H9 (cell line): ENCODE results near the gene METTL17. TPM values are rescaled to one million over a fixed set of nuclear protein-coding genes. Genes with fewer than 3 reads are reported as not detected.

Experiments
- DNase-seq: peaks from one replicate; pipeline ENCODE4 v3.0.0-alpha.2; 2017
- H2AFZ ChIP-seq: one replicate; pipeline ENCODE4 v1.6.1; 2013; ENCODE audit warnings: mild to moderate bottlenecking, low read length, control low read depth, moderate library complexity
- H2AK5ac ChIP-seq: 2 replicates; pipeline ENCODE4 v1.6.1; 2013; ENCODE audit warnings: low read length, control low read depth, mixed read lengths; ENCODE audit not compliant: insufficient read length
- H2BK120ac ChIP-seq: one replicate; pipeline ENCODE4 v1.6.1; 2013; ENCODE audit warnings: low read depth, mild to moderate bottlenecking, low read length, control low read depth, inconsistent platforms; ENCODE audit not compliant: poor library complexity, severe bottlenecking
- H2BK12ac ChIP-seq: 2 replicates; pipeline ENCODE4 v1.6.1; 2013; ENCODE audit warnings: low read length, control low read depth, mixed read lengths, low read depth; ENCODE audit not compliant: insufficient read length
- H2BK15ac ChIP-seq: 2 replicates; pipeline ENCODE4 v1.6.1; 2013; ENCODE audit warnings: low read depth, low read length, control low read depth
- H2BK20ac ChIP-seq: one replicate; pipeline ENCODE4 v1.6.1; 2013; ENCODE audit warnings: low read depth, mild to moderate bottlenecking, low read length, control low read depth, inconsistent platforms; ENCODE audit not compliant: poor library complexity, severe bottlenecking
- H2BK5ac ChIP-seq: 2 replicates; pipeline ENCODE4 v1.6.1; 2013; ENCODE audit warnings: low read length, control low read depth, mixed read lengths; ENCODE audit not compliant: insufficient read length
- H3K14ac ChIP-seq: 2 replicates; pipeline ENCODE4 v1.6.1; 2013; ENCODE audit warnings: low read length, control low read depth; ENCODE audit not compliant: insufficient read depth
- H3K18ac ChIP-seq: 2 replicates; pipeline ENCODE4 v1.6.1; 2013; ENCODE audit warnings: low read depth, mild to moderate bottlenecking, mixed read lengths, low read length, control low read depth; ENCODE audit not compliant: insufficient read length
- H3K23ac ChIP-seq: 2 replicates; pipeline ENCODE4 v1.6.1; 2013; ENCODE audit warnings: low read length, control low read depth, mixed read lengths, low read depth; ENCODE audit not compliant: insufficient read length
- H3K23me2 ChIP-seq: 2 replicates; pipeline ENCODE4 v1.6.1; 2013; ENCODE audit warnings: low read depth, mild to moderate bottlenecking, mixed read lengths, low read length, control low read depth; ENCODE audit not compliant: insufficient read length, poor library complexity, severe bottlenecking
- H3K27ac ChIP-seq: 2 replicates; pipeline ENCODE4 v1.5.1; 2013; ENCODE audit warnings: low read length, control low read depth, mixed read lengths, low read depth; ENCODE audit not compliant: insufficient read length
- H3K27me3 ChIP-seq: 2 replicates; pipeline ENCODE4 v1.6.1; 2013; ENCODE audit warnings: low read length, control low read depth, inconsistent platforms; ENCODE audit not compliant: insufficient read depth
- H3K4ac ChIP-seq: 2 replicates; pipeline ENCODE4 v1.6.1; 2013; ENCODE audit warnings: low read depth, mild to moderate bottlenecking, control low read depth, inconsistent platforms, low read length, moderate library complexity
- H3K4me1 ChIP-seq: 2 replicates; pipeline ENCODE4 v1.6.1; 2013; ENCODE audit warnings: low read length, control low read depth, inconsistent platforms; ENCODE audit not compliant: insufficient read depth
- H3K4me2 ChIP-seq: 2 replicates; pipeline ENCODE4 v1.6.1; 2013; ENCODE audit warnings: low read length, control low read depth, mixed read lengths; ENCODE audit not compliant: insufficient read length, insufficient read depth
- H3K56ac ChIP-seq: 2 replicates; pipeline ENCODE4 v1.6.1; 2013; ENCODE audit warnings: low read depth, mild to moderate bottlenecking, mixed read lengths, low read length, control low read depth; ENCODE audit not compliant: insufficient read length
- H3K79me1 ChIP-seq: 2 replicates; pipeline ENCODE4 v1.6.1; 2013; ENCODE audit warnings: low read depth, mild to moderate bottlenecking, moderate library complexity, low read length, control low read depth, inconsistent platforms; ENCODE audit not compliant: insufficient read depth, poor library complexity, severe bottlenecking
- H3K79me2 ChIP-seq: 2 replicates; pipeline ENCODE4 v1.6.1; 2013; ENCODE audit warnings: low read length, control low read depth, inconsistent platforms; ENCODE audit not compliant: insufficient read depth
- H3K9ac ChIP-seq: 2 replicates; pipeline ENCODE4 v1.6.1; 2013; ENCODE audit warnings: low read length, control low read depth, mixed read lengths; ENCODE audit not compliant: insufficient read length; ENCODE audit errors: extremely low read depth
- H3K9me3 ChIP-seq: one replicate; pipeline ENCODE4 v1.6.1; 2013; ENCODE audit warnings: low read depth, low read length, inconsistent platforms; ENCODE audit not compliant: control insufficient read depth
- H3T11ph ChIP-seq: one replicate; pipeline ENCODE4 v1.6.1; 2013; ENCODE audit warnings: mild to moderate bottlenecking, low read length, control low read depth, inconsistent platforms
- H4K20me1 ChIP-seq: one replicate; pipeline ENCODE4 v1.6.1; 2013; ENCODE audit not compliant: control insufficient read depth, insufficient read length, insufficient read depth
- H4K5ac ChIP-seq: 2 replicates; pipeline ENCODE4 v1.6.1; 2013; ENCODE audit warnings: low read depth, mild to moderate bottlenecking, mixed read lengths, low read length, control low read depth; ENCODE audit not compliant: insufficient read length
- H4K8ac ChIP-seq: replicated peaks from 2 replicates; pipeline ENCODE4 v1.6.1; 2013; ENCODE audit warnings: low read length, control low read depth, mixed read lengths, low read depth; ENCODE audit not compliant: insufficient read length
- H4K91ac ChIP-seq: 2 replicates; pipeline ENCODE4 v1.6.1; 2013; ENCODE audit warnings: low read depth, mild to moderate bottlenecking, moderate library complexity, mixed read lengths, low read length, control low read depth; ENCODE audit not compliant: insufficient read length
- H3K27ac Mint-ChIP-seq, 3 experiments: 2 replicates in 2 of 3; 3 replicates in 1 of 3; pipeline ENCODE4 v1.8.0; 2020 to 2021; ENCODE audit warnings: mixed read lengths in 3 of 3, mild to moderate bottlenecking in 1 of 3, moderate library complexity in 1 of 3
- H3K27me3 Mint-ChIP-seq: 2 replicates; pipeline ENCODE4 v1.8.0; 2021; ENCODE audit warnings: low read depth, mild to moderate bottlenecking, moderate library complexity, mixed read lengths
- H3K36me3 Mint-ChIP-seq, 3 experiments: 2 replicates in 2 of 3; 3 replicates in 1 of 3; pipeline ENCODE4 v1.8.0; 2020 to 2021; ENCODE audit warnings: low read depth in 3 of 3, mixed read lengths in 3 of 3; ENCODE audit not compliant: insufficient read depth in 1 of 3
- H3K4me1 Mint-ChIP-seq, 2 experiments: 2 replicates each; pipeline ENCODE4 v1.8.0; 2020; ENCODE audit warnings: mixed read lengths in 2 of 2
- H3K4me3 Mint-ChIP-seq, 2 experiments: 2 replicates in 1 of 2; 3 replicates in 1 of 2; pipeline ENCODE4 v1.8.0; 2020 to 2021; ENCODE audit warnings: mild to moderate bottlenecking in 2 of 2, mixed read lengths in 2 of 2, moderate library complexity in 1 of 2
- H3K9me3 Mint-ChIP-seq, 2 experiments: 2 replicates in 1 of 2; 3 replicates in 1 of 2; pipeline ENCODE4 v1.8.0; 2020; ENCODE audit warnings: mild to moderate bottlenecking in 2 of 2, mixed read lengths in 2 of 2, moderate library complexity in 1 of 2
- CTCF ChIP-seq: fragments of 200-600 bp; sonication (generic); conservative IDR thresholded peaks from 3 replicates; pipeline ENCODE4 v1.8.0; 2021; ENCODE audit warnings: antibody characterized with exemption, mild to moderate bottlenecking
- whole genome bisulfite sequencing: extraction: QIAGEN DNeasy Blood & Tissue Kit; methylation state at CpG from one replicate; pipeline ENCODE4 v1.1.7; 2013; ENCODE audit warnings: missing lambda C conversion rate, low lambda C conversion rate, mixed read lengths; ENCODE audit not compliant: insufficient read length; ENCODE audit errors: extremely low coverage; 5-methylcytosine and 5-hydroxymethylcytosine counted together
- total RNA-seq: library from RNA; stranded (reverse); gene quantifications from 2 replicates; pipeline ENCODE4 v1.2.1, GENCODE V29; 2021

Gene METTL17
- total RNA-seq, 1 experiment from 2014 or later = 81.4 TPM

GRCh38 chr14:21026988-21027315 is 37.2 kb downstream of the METTL17 start:
- H3K14ac ChIP-seq = no peak overlapping the region
- no peak overlapping the region for H2AK5ac ChIP-seq
- H3K79me1 ChIP-seq = no peaks in the 10 kb centered on the region
- peaks cover 0 to 2% (median 1%) of the 10 kb centered on the region in 3 experiments; a peak in 1 of 7 replicates for H3K36me3 Mint-ChIP-seq
- H2BK5ac ChIP-seq = no peak overlapping the region
- no peak for DNase-seq
- no peak overlapping the region for H2BK12ac ChIP-seq
- H2BK15ac ChIP-seq = no peak overlapping the region
- no peak overlapping the region for H2BK20ac ChIP-seq
- H3K4ac ChIP-seq = no peak overlapping the region
- TF ChIP-seq CTCF = no peak
- no peaks in the 10 kb centered on the region for H3K9me3 ChIP-seq
- peaks cover 12% of the 10 kb centered on the region for H3K23me2 ChIP-seq
- H4K91ac ChIP-seq = no peak overlapping the region
- H3K27ac ChIP-seq = no peak overlapping the region
- H3K4me3 Mint-ChIP-seq = peak overlapping the region; percentile 25 to 68; a peak in 4 of 5 replicates
- H4K8ac ChIP-seq = no peak overlapping the region
- no peak overlapping the region for H2BK120ac ChIP-seq
- H3K4me1 Mint-ChIP-seq = peaks cover 35 to 40% of the 10 kb centered on the region in 2 experiments
- no peak overlapping the region for H3K56ac ChIP-seq
- no peak overlapping the region for H3K23ac ChIP-seq
- H3T11ph ChIP-seq = no peak overlapping the region
- H2AFZ ChIP-seq = no peak overlapping the region
- H3K4me1 ChIP-seq = peaks cover 4% of the 10 kb centered on the region; the same call in 1 of the 2 replicates
- H3K27me3 Mint-ChIP-seq = peaks cover 63% of the 10 kb centered on the region
- no peaks in the 10 kb centered on the region for H3K79me2 ChIP-seq
- H4K20me1 ChIP-seq = no peaks in the 10 kb centered on the region
- H3K27me3 ChIP-seq = peaks cover 8% of the 10 kb centered on the region; the same call in 1 of the 2 replicates
- no peak overlapping the region; a peak in 2 of 7 replicates for H3K27ac Mint-ChIP-seq
- no CpG with 5 or more reads among the region's 3 CpGs for WGBS
- H3K9ac ChIP-seq = no peak overlapping the region
- no peak overlapping the region for H4K5ac ChIP-seq
- no peak overlapping the region for H3K18ac ChIP-seq
- H3K4me2 ChIP-seq = no peak overlapping the region
- no peaks in the 10 kb centered on the region for H3K9me3 Mint-ChIP-seq
